ENCODE data around the gene DNAJC5. TPM values are rescaled to one million over a fixed set of nuclear protein-coding genes. Genes with fewer than 3 reads are reported as not detected.

The DNAJC5 gene
- total and polyA plus RNA-seq, 2 donors from 2014 or later, result 24.4 to 52.3 TPM

DNA sequence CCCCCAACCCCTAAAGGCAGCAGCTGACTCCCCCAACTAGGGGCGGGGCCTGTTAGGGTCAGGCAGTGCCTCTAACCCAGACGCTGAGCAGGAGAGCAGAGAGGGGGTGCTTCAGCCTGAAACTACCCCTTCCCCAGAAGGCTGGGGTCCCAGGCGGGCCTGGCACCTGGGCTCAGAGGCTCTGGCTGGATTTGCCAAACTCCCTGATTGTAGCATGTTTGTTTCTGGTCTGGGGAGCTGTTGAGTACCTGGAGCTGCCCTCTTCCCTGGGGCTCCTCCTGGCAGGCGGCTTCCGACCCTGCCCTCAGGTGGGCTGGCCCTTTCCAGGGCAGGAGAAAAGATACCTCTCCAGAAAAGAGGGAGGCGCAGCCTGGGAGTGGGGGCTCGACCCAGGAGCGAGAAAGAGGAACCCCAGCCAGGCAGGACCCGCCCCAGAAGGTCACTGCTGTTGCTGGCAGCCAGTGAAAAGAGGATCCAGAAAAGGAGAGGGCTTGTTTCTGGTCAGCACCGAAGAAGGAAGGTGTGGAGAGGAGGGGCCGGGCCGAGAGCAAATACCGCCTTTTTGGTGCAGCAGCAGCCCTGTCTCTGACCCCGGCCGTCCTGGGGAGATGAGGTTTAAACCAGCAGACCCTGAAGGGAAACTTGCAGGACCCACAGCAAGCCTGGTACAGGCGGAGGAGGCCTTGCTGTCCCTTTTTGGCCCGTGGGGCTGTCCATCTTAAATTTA lies 34.4 kb upstream of the DNAJC5 start:
- Histone ChIP-seq H3K36me3 (ENCODE audit: control insufficient read depth in 2 of 3, insufficient read depth in 3 of 3, low read length in 3 of 3) (no peaks in the 10 kb centered on the region), H3K4me1 (ENCODE audit: control insufficient read depth in 2 of 3, insufficient read depth in 2 of 3, low read depth in 1 of 3, low read length in 3 of 3) (peaks cover 7 to 39% (median 32%) of the 10 kb centered on the region in 3 donors), H3K27ac (ENCODE audit: low read depth in 2 of 2, low read length in 2 of 2) (peak overlapping the region in 1 of 2 donors; percentile 35), H3K27me3 (ENCODE audit: control insufficient read depth, insufficient read depth, low read length) (no peaks in the 10 kb centered on the region), H3K4me3 (ENCODE audit: low read length in 3 of 3) (no peak overlapping the region), H3K9ac (ENCODE audit: low read length in 3 of 3) (no peak overlapping the region), H3K9me3 (ENCODE audit: control insufficient read depth in 2 of 3, insufficient read depth in 1 of 3, low read length in 3 of 3) (no peaks in the 10 kb centered on the region)
- FAIRE-seq (no peak), DNase-seq (peak in 1 of 5 donors; percentile 57)
- intact Hi-C loops (cut with DNase I), result no loop called here
- TF ChIP-seq, protein P1, sequence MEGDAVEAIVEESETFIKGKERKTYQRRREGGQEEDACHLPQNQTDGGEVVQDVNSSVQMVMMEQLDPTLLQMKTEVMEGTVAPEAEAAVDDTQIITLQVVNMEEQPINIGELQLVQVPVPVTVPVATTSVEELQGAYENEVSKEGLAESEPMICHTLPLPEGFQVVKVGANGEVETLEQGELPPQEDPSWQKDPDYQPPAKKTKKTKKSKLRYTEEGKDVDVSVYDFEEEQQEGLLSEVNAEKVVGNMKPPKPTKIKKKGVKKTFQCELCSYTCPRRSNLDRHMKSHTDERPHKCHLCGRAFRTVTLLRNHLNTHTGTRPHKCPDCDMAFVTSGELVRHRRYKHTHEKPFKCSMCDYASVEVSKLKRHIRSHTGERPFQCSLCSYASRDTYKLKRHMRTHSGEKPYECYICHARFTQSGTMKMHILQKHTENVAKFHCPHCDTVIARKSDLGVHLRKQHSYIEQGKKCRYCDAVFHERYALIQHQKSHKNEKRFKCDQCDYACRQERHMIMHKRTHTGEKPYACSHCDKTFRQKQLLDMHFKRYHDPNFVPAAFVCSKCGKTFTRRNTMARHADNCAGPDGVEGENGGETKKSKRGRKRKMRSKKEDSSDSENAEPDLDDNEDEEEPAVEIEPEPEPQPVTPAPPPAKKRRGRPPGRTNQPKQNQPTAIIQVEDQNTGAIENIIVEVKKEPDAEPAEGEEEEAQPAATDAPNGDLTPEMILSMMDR (IDR thresholded peaks at IDR 0.05; ENCODE audit: borderline replicate concordance, extremely low read depth, insufficient read depth), result no peak

DNA sequence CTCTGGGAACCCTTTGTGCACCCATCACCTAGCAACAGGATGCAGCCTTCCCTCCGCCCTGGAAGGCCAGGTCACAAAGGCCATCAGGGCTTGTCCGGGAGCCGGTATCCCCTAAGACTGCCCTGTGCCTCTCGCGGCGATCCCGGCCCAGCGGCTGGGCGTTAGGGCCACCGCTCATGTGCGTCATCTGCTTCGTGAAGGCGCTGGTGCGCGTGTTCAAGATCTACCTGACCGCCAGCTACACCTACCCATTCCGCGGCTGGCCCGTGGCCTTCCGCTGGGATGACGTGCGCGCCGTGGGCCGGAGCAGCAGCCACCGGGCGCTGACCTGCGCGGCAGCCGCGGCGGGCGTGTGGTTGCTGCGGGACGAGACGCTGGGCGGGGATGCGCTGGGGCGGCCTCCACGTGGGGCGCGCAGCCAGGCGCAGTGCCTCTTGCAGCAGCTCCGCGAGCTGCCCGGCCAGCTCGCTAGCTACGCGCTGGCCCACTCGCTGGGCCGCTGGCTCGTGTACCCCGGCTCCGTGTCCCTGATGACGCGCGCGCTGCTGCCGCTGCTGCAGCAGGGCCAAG lies 33.5 kb upstream of the DNAJC5 start, which contains the start of gene ABHD16B:
ABHD16B (plus strand) TSS at position 134 of the 570 bp plus-strand sequence; CDS start at position 177, 43 bp downstream.
- TF ChIP-seq, protein P1 (IDR thresholded peaks at IDR 0.05; ENCODE audit: borderline replicate concordance, extremely low read depth, insufficient read depth), result no peak
- Histone ChIP-seq H3K4me3 (ENCODE audit: low read length in 3 of 3) (no peak within 1 kb of the TSS), H3K36me3 (ENCODE audit: control insufficient read depth in 2 of 3, insufficient read depth in 3 of 3, low read length in 3 of 3) (no peaks in the 10 kb centered on the region), H3K27me3 (ENCODE audit: control insufficient read depth, insufficient read depth, low read length) (no peaks in the 10 kb centered on the region), H3K4me1 (ENCODE audit: control insufficient read depth in 2 of 3, insufficient read depth in 2 of 3, low read depth in 1 of 3, low read length in 3 of 3) (peaks cover 7 to 34% (median 32%) of the 10 kb centered on the region in 3 donors), H3K9me3 (ENCODE audit: control insufficient read depth in 2 of 3, insufficient read depth in 1 of 3, low read length in 3 of 3) (no peaks in the 10 kb centered on the region), H3K27ac (ENCODE audit: low read depth in 2 of 2, low read length in 2 of 2) (peak within 1 kb of the TSS in 1 of 2 donors; percentile 35), H3K9ac (ENCODE audit: low read length in 3 of 3) (no peak within 1 kb of the TSS)
- intact Hi-C loops (cut with DNase I), result no loop called here
- no peak for DNase-seq
- no peak for FAIRE-seq

DNA sequence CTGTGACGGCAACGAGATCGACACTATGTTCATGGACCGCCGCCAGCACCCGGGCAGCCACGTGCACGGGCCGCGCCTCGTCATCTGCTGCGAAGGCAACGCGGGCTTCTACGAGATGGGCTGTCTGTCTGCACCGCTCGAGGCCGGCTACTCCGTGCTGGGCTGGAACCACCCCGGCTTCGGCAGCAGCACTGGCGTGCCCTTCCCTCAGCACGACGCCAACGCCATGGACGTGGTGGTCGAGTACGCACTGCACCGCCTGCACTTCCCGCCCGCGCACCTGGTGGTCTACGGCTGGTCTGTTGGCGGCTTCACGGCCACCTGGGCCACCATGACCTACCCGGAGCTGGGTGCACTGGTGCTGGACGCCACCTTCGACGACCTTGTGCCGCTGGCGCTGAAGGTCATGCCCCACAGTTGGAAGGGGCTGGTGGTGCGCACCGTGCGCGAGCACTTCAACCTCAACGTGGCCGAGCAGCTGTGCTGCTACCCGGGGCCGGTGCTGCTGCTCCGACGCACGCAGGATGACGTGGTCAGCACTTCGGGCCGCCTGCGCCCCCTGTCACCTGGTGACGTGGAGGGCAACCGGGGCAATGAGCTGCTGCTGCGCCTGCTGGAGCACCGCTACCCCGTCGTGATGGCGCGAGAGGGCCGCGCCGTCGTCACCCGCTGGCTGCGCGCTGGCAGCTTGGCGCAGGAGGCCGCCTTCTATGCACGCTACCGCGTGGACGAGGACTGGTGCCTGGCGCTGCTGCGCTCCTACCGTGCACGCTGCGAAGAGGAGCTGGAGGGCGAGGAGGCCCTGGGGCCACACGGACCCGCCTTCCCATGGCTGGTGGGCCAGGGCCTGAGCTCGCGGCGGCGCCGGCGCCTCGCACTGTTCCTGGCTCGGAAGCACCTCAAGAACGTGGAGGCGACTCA lies 32.7 kb upstream of the DNAJC5 start:
- no peak overlapping the region for H3K9ac ChIP-seq (ENCODE audit: low read length in 3 of 3)
- TF ChIP-seq, protein P1 (IDR thresholded peaks at IDR 0.05; ENCODE audit: borderline replicate concordance, extremely low read depth, insufficient read depth), result no peak
- no peaks in the 10 kb centered on the region for H3K9me3 ChIP-seq (ENCODE audit: control insufficient read depth in 2 of 3, insufficient read depth in 1 of 3, low read length in 3 of 3)
- no peaks in the 10 kb centered on the region for H3K36me3 ChIP-seq (ENCODE audit: control insufficient read depth in 2 of 3, insufficient read depth in 3 of 3, low read length in 3 of 3)
- FAIRE-seq, result no peak
- intact Hi-C loops (cut with DNase I), result no loop called here
- H3K4me3 ChIP-seq (ENCODE audit: low read length in 3 of 3), result no peak overlapping the region
- peaks cover 7 to 32% (median 27%) of the 10 kb centered on the region in 3 donors for H3K4me1 ChIP-seq (ENCODE audit: control insufficient read depth in 2 of 3, insufficient read depth in 2 of 3, low read depth in 1 of 3, low read length in 3 of 3)
- H3K27me3 ChIP-seq (ENCODE audit: control insufficient read depth, insufficient read depth, low read length), result no peaks in the 10 kb centered on the region
- H3K27ac ChIP-seq (ENCODE audit: low read depth in 2 of 2, low read length in 2 of 2), result no peak overlapping the region
- peak in 2 of 5 donors; percentile 54 to 82 for DNase-seq

Measured in kidney (tissue), 14 donors.